ENCODE measurements around the gene SLC22A4. TPM values are rescaled to one million over a fixed set of nuclear protein-coding genes. Genes with fewer than 3 reads are reported as not detected.

Gene SLC22A4
- total RNA-seq, 1 experiment from 2014 or later = 0.72 TPM

DNA sequence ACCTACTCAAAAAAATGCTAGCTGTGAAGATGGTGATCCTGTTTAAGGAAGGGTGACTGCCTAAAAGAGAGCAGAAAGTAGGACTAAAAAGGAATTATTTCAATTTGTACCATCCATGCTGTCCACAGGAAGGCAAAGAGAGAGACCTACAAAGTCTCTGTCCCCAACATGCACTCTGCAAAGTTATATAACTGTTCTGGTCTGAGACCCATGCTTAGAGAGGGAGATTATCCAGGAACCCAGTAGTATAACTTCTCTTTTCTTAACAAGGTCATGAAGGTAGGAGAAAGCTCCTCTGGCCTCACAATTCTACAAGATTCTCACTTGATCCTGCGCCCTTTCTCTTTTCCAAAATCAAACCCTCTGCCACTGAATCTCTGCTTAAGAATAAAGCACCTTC, 25.8 kb downstream of the SLC22A4 start:
- H3K9me3 Mint-ChIP-seq = no peaks in the 10 kb centered on the region

More for the DNA sequence above, 25.8 kb downstream of the SLC22A4 start:
- H3K4me3 Mint-ChIP-seq = no peak overlapping the region
- no peak overlapping the region for H2BK120ac ChIP-seq (ENCODE audit: low read depth, low read length, poor library complexity, severe bottlenecking)
- H2BK5ac ChIP-seq (ENCODE audit: insufficient read length, low read length) = no peak overlapping the region
- H3K27me3 Mint-ChIP-seq (ENCODE audit: low read depth) = no peaks in the 10 kb centered on the region
- no peak for DNase-seq
- no peak overlapping the region for H4K8ac ChIP-seq (replicated peaks; ENCODE audit: insufficient read length, low read depth, low read length)
- H3K23ac ChIP-seq (ENCODE audit: insufficient read length, low read depth, low read length) = no peak overlapping the region
- H3K14ac ChIP-seq (ENCODE audit: insufficient read depth, low read length) = no peak overlapping the region
- no peaks in the 10 kb centered on the region for H4K20me1 ChIP-seq (ENCODE audit: control insufficient read depth, insufficient read depth, insufficient read length)
- no peak overlapping the region for H3K18ac ChIP-seq (ENCODE audit: insufficient read length, low read depth, low read length)
- TF ChIP-seq, protein P1, sequence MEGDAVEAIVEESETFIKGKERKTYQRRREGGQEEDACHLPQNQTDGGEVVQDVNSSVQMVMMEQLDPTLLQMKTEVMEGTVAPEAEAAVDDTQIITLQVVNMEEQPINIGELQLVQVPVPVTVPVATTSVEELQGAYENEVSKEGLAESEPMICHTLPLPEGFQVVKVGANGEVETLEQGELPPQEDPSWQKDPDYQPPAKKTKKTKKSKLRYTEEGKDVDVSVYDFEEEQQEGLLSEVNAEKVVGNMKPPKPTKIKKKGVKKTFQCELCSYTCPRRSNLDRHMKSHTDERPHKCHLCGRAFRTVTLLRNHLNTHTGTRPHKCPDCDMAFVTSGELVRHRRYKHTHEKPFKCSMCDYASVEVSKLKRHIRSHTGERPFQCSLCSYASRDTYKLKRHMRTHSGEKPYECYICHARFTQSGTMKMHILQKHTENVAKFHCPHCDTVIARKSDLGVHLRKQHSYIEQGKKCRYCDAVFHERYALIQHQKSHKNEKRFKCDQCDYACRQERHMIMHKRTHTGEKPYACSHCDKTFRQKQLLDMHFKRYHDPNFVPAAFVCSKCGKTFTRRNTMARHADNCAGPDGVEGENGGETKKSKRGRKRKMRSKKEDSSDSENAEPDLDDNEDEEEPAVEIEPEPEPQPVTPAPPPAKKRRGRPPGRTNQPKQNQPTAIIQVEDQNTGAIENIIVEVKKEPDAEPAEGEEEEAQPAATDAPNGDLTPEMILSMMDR (conservative IDR thresholded peaks at IDR 0.05) = no peak
- peaks cover 18 to 19% of the 10 kb centered on the region in 2 experiments for H3K4me1 Mint-ChIP-seq
- H3K23me2 ChIP-seq (ENCODE audit: insufficient read length, low read depth, low read length, poor library complexity, severe bottlenecking) = no peaks in the 10 kb centered on the region
- H3K79me1 ChIP-seq (ENCODE audit: insufficient read depth, low read depth, low read length, poor library complexity, severe bottlenecking) = no peaks in the 10 kb centered on the region
- H3K9ac ChIP-seq (ENCODE audit: extremely low read depth, insufficient read length, low read length) = no peak overlapping the region
- H2BK12ac ChIP-seq (ENCODE audit: insufficient read length, low read depth, low read length) = no peak overlapping the region
- no peak overlapping the region for H3K4ac ChIP-seq (ENCODE audit: low read depth, low read length)
- no peak overlapping the region for H2AK5ac ChIP-seq (ENCODE audit: insufficient read length, low read length)
- H3K4me1 ChIP-seq (ENCODE audit: insufficient read depth, low read length) = no peaks in the 10 kb centered on the region
- H2AFZ ChIP-seq (ENCODE audit: low read length) = no peak overlapping the region
- H4K91ac ChIP-seq (ENCODE audit: insufficient read length, low read depth, low read length) = no peak overlapping the region
- no peak overlapping the region for H3T11ph ChIP-seq (ENCODE audit: low read length)
- H3K36me3 Mint-ChIP-seq (ENCODE audit: insufficient read depth in 1 of 3, low read depth in 3 of 3) = no peaks in the 10 kb centered on the region
- no peak overlapping the region for H2BK15ac ChIP-seq (ENCODE audit: low read depth, low read length)
- H3K79me2 ChIP-seq (ENCODE audit: insufficient read depth, low read length) = no peaks in the 10 kb centered on the region
- no peak overlapping the region for H3K4me2 ChIP-seq (ENCODE audit: insufficient read depth, insufficient read length, low read length)
- no peak overlapping the region for H3K27ac Mint-ChIP-seq
- WGBS (ENCODE audit: extremely low coverage, insufficient read length, low lambda C conversion rate) = no CpG with 5 or more reads among the region's 1 CpG
- no peaks in the 10 kb centered on the region for H3K27me3 ChIP-seq (ENCODE audit: insufficient read depth, low read length)
- H4K5ac ChIP-seq (ENCODE audit: insufficient read length, low read depth, low read length) = no peak overlapping the region
- H3K9me3 ChIP-seq (ENCODE audit: control insufficient read depth, low read depth, low read length) = no peaks in the 10 kb centered on the region
- H3K27ac ChIP-seq (ENCODE audit: insufficient read length, low read depth, low read length) = no peak overlapping the region
- no peak overlapping the region for H3K56ac ChIP-seq (ENCODE audit: insufficient read length, low read depth, low read length)
- no peak overlapping the region for H2BK20ac ChIP-seq (ENCODE audit: low read depth, low read length, poor library complexity, severe bottlenecking)

Data from H9 (cell line).